ENCODE data around the gene NCDN. TPM values are rescaled to one million over a fixed set of nuclear protein-coding genes. Genes with fewer than 3 reads are reported as not detected.
A peak's percentile ranks its signal among the peaks of the same experiment; 100 is the strongest.

The NCDN gene, protein sequence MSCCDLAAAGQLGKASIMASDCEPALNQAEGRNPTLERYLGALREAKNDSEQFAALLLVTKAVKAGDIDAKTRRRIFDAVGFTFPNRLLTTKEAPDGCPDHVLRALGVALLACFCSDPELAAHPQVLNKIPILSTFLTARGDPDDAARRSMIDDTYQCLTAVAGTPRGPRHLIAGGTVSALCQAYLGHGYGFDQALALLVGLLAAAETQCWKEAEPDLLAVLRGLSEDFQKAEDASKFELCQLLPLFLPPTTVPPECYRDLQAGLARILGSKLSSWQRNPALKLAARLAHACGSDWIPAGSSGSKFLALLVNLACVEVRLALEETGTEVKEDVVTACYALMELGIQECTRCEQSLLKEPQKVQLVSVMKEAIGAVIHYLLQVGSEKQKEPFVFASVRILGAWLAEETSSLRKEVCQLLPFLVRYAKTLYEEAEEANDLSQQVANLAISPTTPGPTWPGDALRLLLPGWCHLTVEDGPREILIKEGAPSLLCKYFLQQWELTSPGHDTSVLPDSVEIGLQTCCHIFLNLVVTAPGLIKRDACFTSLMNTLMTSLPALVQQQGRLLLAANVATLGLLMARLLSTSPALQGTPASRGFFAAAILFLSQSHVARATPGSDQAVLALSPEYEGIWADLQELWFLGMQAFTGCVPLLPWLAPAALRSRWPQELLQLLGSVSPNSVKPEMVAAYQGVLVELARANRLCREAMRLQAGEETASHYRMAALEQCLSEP
- total RNA-seq (ENCODE audit: unreplicated experiment) = 21.6 TPM
- long read RNA-seq, partial matches to known transcripts = 2 of 2 reads
- long read RNA-seq, other reads (novel, unspliced or antisense) = 0 of 2 reads

DNA sequence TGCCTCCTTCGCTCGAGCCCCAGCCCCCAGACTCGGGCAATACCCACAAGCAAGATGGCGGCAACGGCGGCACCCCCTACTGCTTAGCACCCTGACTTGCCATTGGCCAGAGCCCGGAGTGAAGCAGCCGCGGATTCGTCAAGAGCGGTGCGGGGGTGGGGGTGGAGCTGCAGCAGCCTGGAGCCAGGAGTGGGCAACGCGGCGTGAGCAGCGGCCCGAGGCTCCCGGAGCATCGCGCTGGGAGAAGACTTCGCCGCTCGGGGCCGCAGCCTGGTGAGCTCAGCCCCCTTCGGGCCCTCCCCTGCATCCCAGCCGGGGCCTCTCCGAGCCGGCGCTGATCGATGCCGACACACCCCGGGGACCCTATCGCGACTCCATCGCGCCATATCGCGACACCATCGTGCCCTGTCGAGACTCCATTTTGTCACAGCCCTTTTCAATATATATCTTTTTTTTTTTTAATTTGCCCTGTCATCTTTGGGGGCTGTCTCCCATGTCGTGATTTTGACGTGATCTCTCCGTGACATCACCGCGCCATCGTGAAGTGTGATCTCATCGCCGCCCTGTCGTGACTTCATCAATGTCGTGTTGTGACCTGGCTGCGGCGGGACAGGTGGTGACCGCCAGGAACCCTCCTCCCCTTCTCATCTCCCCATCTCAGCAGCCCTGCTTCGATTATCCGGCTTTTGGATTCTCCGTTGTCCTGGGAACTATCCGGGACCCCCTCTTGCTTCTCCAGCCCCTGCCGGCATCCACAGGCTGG is at the start of gene NCDN:
Gene NCDN, plus strand, starts transcription at position 189 of the 763 bp plus-strand sequence. Its CDS starts 392 bp downstream, at position 581.
- peak; percentile 97 for DNase-seq (ENCODE audit: low spot score)
- peaks cover 10% of the 10 kb centered on the region for H3K27me3 Mint-ChIP-seq (ENCODE audit: unreplicated experiment)
- TF ChIP-seq, protein P1, sequence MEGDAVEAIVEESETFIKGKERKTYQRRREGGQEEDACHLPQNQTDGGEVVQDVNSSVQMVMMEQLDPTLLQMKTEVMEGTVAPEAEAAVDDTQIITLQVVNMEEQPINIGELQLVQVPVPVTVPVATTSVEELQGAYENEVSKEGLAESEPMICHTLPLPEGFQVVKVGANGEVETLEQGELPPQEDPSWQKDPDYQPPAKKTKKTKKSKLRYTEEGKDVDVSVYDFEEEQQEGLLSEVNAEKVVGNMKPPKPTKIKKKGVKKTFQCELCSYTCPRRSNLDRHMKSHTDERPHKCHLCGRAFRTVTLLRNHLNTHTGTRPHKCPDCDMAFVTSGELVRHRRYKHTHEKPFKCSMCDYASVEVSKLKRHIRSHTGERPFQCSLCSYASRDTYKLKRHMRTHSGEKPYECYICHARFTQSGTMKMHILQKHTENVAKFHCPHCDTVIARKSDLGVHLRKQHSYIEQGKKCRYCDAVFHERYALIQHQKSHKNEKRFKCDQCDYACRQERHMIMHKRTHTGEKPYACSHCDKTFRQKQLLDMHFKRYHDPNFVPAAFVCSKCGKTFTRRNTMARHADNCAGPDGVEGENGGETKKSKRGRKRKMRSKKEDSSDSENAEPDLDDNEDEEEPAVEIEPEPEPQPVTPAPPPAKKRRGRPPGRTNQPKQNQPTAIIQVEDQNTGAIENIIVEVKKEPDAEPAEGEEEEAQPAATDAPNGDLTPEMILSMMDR (IDR thresholded peaks at IDR 0.05; ENCODE audit: unreplicated experiment) = no peak
- no peaks in the 10 kb centered on the region for H3K9me3 Mint-ChIP-seq (ENCODE audit: unreplicated experiment)
- peaks cover 24% of the 10 kb centered on the region for H3K4me1 Mint-ChIP-seq (ENCODE audit: unreplicated experiment)
- peaks cover 15% of the 10 kb centered on the region for H3K36me3 Mint-ChIP-seq (ENCODE audit: low read depth, unreplicated experiment)
- peak within 1 kb of the TSS; percentile 96 for H3K4me3 Mint-ChIP-seq (ENCODE audit: unreplicated experiment)
- H3K27ac Mint-ChIP-seq (ENCODE audit: unreplicated experiment) = peak within 1 kb of the TSS; percentile 93

DNA sequence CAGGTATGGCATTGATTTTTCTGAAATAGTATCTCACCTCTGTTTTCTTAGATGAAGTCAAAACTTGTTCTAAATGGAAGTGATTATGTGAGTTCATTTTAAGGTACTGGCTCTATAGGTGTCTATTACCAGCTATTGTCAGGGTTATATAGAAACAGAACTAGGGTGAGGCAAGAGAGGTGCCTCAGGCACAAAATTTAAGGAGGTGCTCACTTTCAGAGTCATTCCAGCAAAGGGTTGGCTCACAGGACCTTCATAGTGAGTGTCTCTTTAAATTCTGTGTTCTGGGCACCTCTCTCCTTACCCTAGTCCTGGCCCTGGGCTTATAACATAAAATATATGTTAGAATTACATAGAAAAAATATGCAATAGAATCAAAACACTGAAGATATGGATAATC is 49.7 kb upstream of the NCDN start:
- DNase-seq (ENCODE audit: low spot score) = no peak
- TF ChIP-seq, protein P1 (IDR thresholded peaks at IDR 0.05; ENCODE audit: unreplicated experiment) = no peak
- Mint-ChIP-seq H3K27me3 (ENCODE audit: unreplicated experiment) (no peaks in the 10 kb centered on the region), H3K4me3 (ENCODE audit: unreplicated experiment) (no peak overlapping the region), H3K9me3 (ENCODE audit: unreplicated experiment) (no peaks in the 10 kb centered on the region), H3K4me1 (ENCODE audit: unreplicated experiment) (peaks cover 16% of the 10 kb centered on the region), H3K27ac (ENCODE audit: unreplicated experiment) (no peak overlapping the region), H3K36me3 (ENCODE audit: low read depth, unreplicated experiment) (peaks cover 6% of the 10 kb centered on the region)

DNA sequence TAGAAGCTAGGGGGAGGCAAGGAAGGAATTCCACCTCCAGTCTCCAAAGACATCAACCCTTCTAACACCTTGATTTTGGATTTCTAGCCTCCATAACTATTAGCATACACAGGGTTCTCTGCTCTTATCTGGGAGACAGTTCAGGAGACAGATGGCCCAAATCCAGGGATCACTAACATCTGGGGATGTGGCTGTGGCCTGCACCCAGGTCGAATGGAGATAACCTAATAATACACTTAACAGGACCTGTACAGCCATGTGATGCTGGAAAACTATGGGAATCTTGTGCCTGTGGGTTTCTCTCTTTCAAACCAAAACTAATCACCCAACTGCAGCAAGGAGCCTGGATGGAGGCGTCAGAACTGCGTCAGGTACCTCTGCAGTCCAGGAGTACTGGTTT is 48.0 kb upstream of the NCDN start:
- Mint-ChIP-seq H3K4me1 (ENCODE audit: unreplicated experiment) (peaks cover 16% of the 10 kb centered on the region), H3K9me3 (ENCODE audit: unreplicated experiment) (no peaks in the 10 kb centered on the region), H3K27me3 (ENCODE audit: unreplicated experiment) (no peaks in the 10 kb centered on the region), H3K27ac (ENCODE audit: unreplicated experiment) (no peak overlapping the region), H3K4me3 (ENCODE audit: unreplicated experiment) (no peak overlapping the region), H3K36me3 (ENCODE audit: low read depth, unreplicated experiment) (peaks cover 6% of the 10 kb centered on the region)
- TF ChIP-seq, protein P1 (IDR thresholded peaks at IDR 0.05; ENCODE audit: unreplicated experiment) = no peak
- no peak for DNase-seq (ENCODE audit: low spot score)

DNA sequence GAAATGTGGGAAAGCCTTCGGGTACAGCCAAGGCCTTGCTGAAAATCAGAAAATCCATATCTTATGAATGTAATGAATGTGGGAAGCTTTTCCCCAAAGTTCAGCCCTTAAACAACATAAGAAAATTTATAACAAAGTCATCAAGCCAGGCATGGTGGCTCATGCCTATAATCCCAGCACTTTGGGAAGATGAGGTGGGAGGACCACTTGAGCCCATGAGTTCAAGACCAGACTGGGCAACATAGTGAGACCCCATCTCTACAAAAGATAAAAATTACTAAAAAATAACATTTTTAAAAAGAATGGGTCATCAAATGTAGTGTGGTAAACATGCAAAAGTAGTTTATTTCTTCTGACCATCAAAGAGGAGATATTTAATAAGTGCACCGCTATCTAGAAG is 46.3 kb upstream of the NCDN start:
- Mint-ChIP-seq H3K4me1 (ENCODE audit: unreplicated experiment) (peaks cover 16% of the 10 kb centered on the region), H3K9me3 (ENCODE audit: unreplicated experiment) (no peaks in the 10 kb centered on the region), H3K36me3 (ENCODE audit: low read depth, unreplicated experiment) (peaks cover 5% of the 10 kb centered on the region), H3K4me3 (ENCODE audit: unreplicated experiment) (no peak overlapping the region), H3K27me3 (ENCODE audit: unreplicated experiment) (no peaks in the 10 kb centered on the region), H3K27ac (ENCODE audit: unreplicated experiment) (no peak overlapping the region)
- TF ChIP-seq, protein P1 (IDR thresholded peaks at IDR 0.05; ENCODE audit: unreplicated experiment) = no peak
- no peak for DNase-seq (ENCODE audit: low spot score)

Data from endothelial cell (in vitro differentiated cells).